GM18508 (cell line): ENCODE results near the gene CLCN2.
A peak's percentile ranks its signal among the peaks of the same experiment; 100 is the strongest.

Experiments
- ATAC-seq: cut with Tn5 transposase; IDR thresholded peaks from one replicate; pipeline ENCODE4 v1.9.1; 2021; ENCODE audit warnings: moderate number of reproducible peaks; ENCODE audit not compliant: insufficient read depth, unreplicated experiment

CLCN2 gene

GRCh38 chr3:184381261-184382224 is 20.1 kb upstream of the CLCN2 start:
- no peak for ATAC-seq

- no peak for ATAC-seq
These were observed 19.3 kb upstream of the CLCN2 start for GRCh38 chr3:184380627-184381260.

GRCh38 chr3:184380185-184380626 is 18.8 kb upstream of the CLCN2 start:
- no peak for ATAC-seq

- ATAC-seq: no peak
These were observed 18.2 kb upstream of the CLCN2 start, which contains the start of gene CHRD for GRCh38 chr3:184379358-184380184. Gene CHRD, plus strand, starts transcription at chr3:184380054. Its CDS starts 265 bp downstream, at chr3:184380319.

GRCh38 chr3:184378651-184379357 is 17.4 kb upstream of the CLCN2 start:
- ATAC-seq: no peak

GRCh38 chr3:184377882-184378445 is 16.6 kb upstream of the CLCN2 start, which contains the start of gene THPO:
Gene THPO, minus strand, starts transcription at chr3:184378207. Its CDS starts 1,948 bp downstream, at chr3:184376259.
- no peak for ATAC-seq

GRCh38 chr3:184377374-184377773 is 16.0 kb upstream of the CLCN2 start:
- ATAC-seq: no peak

- no peak for ATAC-seq
These were observed 14.5 kb upstream of the CLCN2 start for GRCh38 chr3:184375747-184376461.

- no peak for ATAC-seq
These were observed 12.0 kb upstream of the CLCN2 start for GRCh38 chr3:184373422-184373821.

- no peak for ATAC-seq
These were observed 11.5 kb upstream of the CLCN2 start for GRCh38 chr3:184372911-184373310.

GRCh38 chr3:184372296-184372821 is 11.0 kb upstream of the CLCN2 start:
- no peak for ATAC-seq

- ATAC-seq: no peak
These were observed 10.2 kb upstream of the CLCN2 start for GRCh38 chr3:184371570-184372018.

GRCh38 chr3:184368586-184369183 is 7.3 kb upstream of the CLCN2 start:
- ATAC-seq: no peak

GRCh38 chr3:184368116-184368515 is 6.7 kb upstream of the CLCN2 start:
- ATAC-seq: no peak

- no peak for ATAC-seq
These were observed 5.3 kb upstream of the CLCN2 start for GRCh38 chr3:184366619-184367289.

- ATAC-seq: peak; percentile 82
These were observed 1.5 kb upstream of the CLCN2 start for GRCh38 chr3:184362668-184363546.
